Heart right ventricle (tissue), 16 donors: ENCODE data around the gene GIMD1. TPM values are rescaled to one million over a fixed set of nuclear protein-coding genes. Genes with fewer than 3 reads are reported as not detected.
"Not testable (repeated sequence)": the region's sequence is repeated elsewhere in the genome, so short reads cannot be mapped to it uniquely, and the experiment has no call there.

Source experiments
- ATAC-seq, 8 donors: fragments of 200-7000 bp; cut with Tn5 transposase; one replicate each; pipeline ENCODE4 v1.9.1; 2020; ENCODE audit warnings: mild to moderate bottlenecking in 8 of 8, moderate library complexity in 8 of 8, moderate number of reproducible peaks in 1 of 8
- DNase-seq, 2 donors: peaks; one replicate each; pipeline ENCODE4 v3.0.0-alpha.2; 2020
- H3K27ac ChIP-seq, 10 donors: fragments of 200-600 bp; sonication (generic) in 2 of 10; one replicate each; pipeline versions ENCODE4 v1.5.0 to v1.8.0; 2020 to 2022; ENCODE audit warnings: mild to moderate bottlenecking in 3 of 10
- H3K27me3 ChIP-seq, 7 donors: fragments of 200-600 bp; one replicate each; pipeline ENCODE4 v1.8.0; 2021 to 2022; ENCODE audit warnings: mild to moderate bottlenecking in 2 of 7
- H3K36me3 ChIP-seq, 9 donors: fragments of 200-600 bp; sonication (generic) in 1 of 9; one replicate each; pipeline versions ENCODE4 v1.5.0 to v1.8.0; 2020 to 2022; ENCODE audit warnings: mild to moderate bottlenecking in 2 of 9
- H3K4me1 ChIP-seq, 9 donors: fragments of 200-600 bp; sonication (generic) in 1 of 9; one replicate each; pipeline versions ENCODE4 v1.5.0 to v1.8.0; 2020 to 2022; ENCODE audit warnings: mild to moderate bottlenecking in 4 of 9
- H3K4me3 ChIP-seq, 10 donors: fragments of 200-600 bp; sonication (generic) in 2 of 10; one replicate each; pipeline versions ENCODE4 v1.5.0 to v1.8.0; 2020 to 2022; ENCODE audit warnings: mild to moderate bottlenecking in 7 of 10, moderate library complexity in 2 of 10
- H3K9me3 ChIP-seq, 11 donors: fragments of 200-600 bp in 10 of 11; sonication (generic) in 2 of 11; one replicate each; pipeline versions ENCODE4 v1.5.0 to v1.8.0; 2013 to 2022; ENCODE audit warnings: mild to moderate bottlenecking in 2 of 11, control low read depth in 1 of 11, moderate library complexity in 1 of 11
- WGBS, 2 donors: extraction: QIAGEN DNeasy Blood & Tissue Kit; methylation state at CpG; one replicate each; pipeline ENCODE4 v1.1.7; 2013; ENCODE audit warnings: inconsistent platforms in 1 of 2; 5-methylcytosine and 5-hydroxymethylcytosine counted together
- intact Hi-C, 10 donors: fragments of 100-400 bp; cut with DNase I; formaldehyde crosslinking; loops; one replicate each; pipeline versions ENCODE4 v1.11.1 to v1.14.2; 2022
- polyA plus RNA-seq, 2 donors: library from polyadenylated mRNA; stranded (reverse); fragments of 200-250 nt; gene quantifications; one replicate each; pipeline ENCODE4 v1.2.3, GENCODE V29; 2013
- total RNA-seq, 10 donors: library from RNA; stranded (reverse); fragmentation: NEBNext Ultra II Directional in 3 of 10; extraction: Animal tissue kit (Norgen Biotek cat#: 25700) in 3 of 10; gene quantifications; one replicate each; pipeline versions ENCODE4 v1.2.1 to v1.2.4, GENCODE V29; 2021 to 2023
- TF ChIP-seq, protein P1 (sequence below), 9 donors: fragments of 200-600 bp; sonication (generic) in 2 of 9; IDR thresholded peaks; one replicate each; pipeline versions ENCODE4 v1.5.0 to v1.8.0; 2021 to 2022; ENCODE audit warnings: antibody characterized with exemption in 9 of 9, mild to moderate bottlenecking in 5 of 9, moderate library complexity in 1 of 9
- donor health status: Arrhythmogenic right ventricular cardiomyopathy.
- donor health status: ischemic (EF 13 %, LVEDD 7.1; RV severe dilation, severe dysfunction).
- donor health status: healthy with polysubstance abuse.
- donor health status: DM: no; HTN: yes; CAD: no.
- donor health status: DM: no; HTN: no; CAD: no.
- donor health status: ischemic (EF 25% LVEDD 6.9; RV normal size, moderate dysfunction).
- donor health status: ischemic (EF 25% LVEDD 5.7; RV mildly dilated, moderate dysfunction).
- donor health status: healthy.
- donor health status: DM: yes; HTN: yes; CAD: no.
- donor health status: Ischemic cardiomyopathy.
- donor health status: ischemic (EF 35%, LVEDD 5.7; RV mildly dilated, moderate dysfunction).
- donor health status: nonischemic (EF 11% LVEDD 7.7; RV severe dilation, severe dysfunction).
- donor health status: DM: yes; HTN: yes; CAD: no.
- donor health status: PGD.
- donor health status: ischemic (EF 29% LVEDD 5.4; RV normal size, mild dysfunction).
- donor health status: nonischemic (EF 23%, LVEDD 6.1; RV moderate dilation, normal function).

The GIMD1 gene
- total and polyA plus RNA-seq, 12 donors: not detected

DNA sequence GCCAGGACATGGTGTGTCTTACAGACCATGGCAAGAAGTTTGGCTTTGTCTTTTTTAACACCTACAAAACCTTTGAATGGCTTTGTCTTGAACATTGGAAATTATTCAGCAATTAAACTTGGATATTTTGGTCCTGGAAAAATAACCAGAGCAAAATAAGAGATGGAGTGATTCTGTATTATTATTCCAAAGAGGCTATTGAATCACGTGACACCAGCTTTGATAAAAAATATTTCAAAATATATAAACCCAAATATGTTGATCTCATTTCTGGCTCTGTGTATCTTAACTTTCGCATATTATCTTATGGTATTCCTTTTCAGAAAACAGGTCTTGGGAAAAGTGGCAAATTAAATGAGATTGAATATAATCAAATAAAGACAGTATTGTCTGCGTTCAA is 32.6 kb upstream of the GIMD1 start:
- H3K27me3 ChIP-seq: no peaks in the 10 kb centered on the region
- DNase-seq: no peak
- ATAC-seq: no peak
- no peak overlapping the region for H3K27ac ChIP-seq
- no peak overlapping the region for H3K4me3 ChIP-seq
- WGBS, 2 donors: 88 to 90% methylated on average over 3 of the region's 3 CpGs
- TF ChIP-seq, protein P1, sequence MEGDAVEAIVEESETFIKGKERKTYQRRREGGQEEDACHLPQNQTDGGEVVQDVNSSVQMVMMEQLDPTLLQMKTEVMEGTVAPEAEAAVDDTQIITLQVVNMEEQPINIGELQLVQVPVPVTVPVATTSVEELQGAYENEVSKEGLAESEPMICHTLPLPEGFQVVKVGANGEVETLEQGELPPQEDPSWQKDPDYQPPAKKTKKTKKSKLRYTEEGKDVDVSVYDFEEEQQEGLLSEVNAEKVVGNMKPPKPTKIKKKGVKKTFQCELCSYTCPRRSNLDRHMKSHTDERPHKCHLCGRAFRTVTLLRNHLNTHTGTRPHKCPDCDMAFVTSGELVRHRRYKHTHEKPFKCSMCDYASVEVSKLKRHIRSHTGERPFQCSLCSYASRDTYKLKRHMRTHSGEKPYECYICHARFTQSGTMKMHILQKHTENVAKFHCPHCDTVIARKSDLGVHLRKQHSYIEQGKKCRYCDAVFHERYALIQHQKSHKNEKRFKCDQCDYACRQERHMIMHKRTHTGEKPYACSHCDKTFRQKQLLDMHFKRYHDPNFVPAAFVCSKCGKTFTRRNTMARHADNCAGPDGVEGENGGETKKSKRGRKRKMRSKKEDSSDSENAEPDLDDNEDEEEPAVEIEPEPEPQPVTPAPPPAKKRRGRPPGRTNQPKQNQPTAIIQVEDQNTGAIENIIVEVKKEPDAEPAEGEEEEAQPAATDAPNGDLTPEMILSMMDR (IDR thresholded peaks at IDR 0.05): no peak
- H3K9me3 ChIP-seq: peaks cover 0 to 49% (median 19%) of the 10 kb centered on the region in 11 donors
- intact Hi-C loops: no loop called here
- no peaks in the 10 kb centered on the region for H3K4me1 ChIP-seq
- no peaks in the 10 kb centered on the region for H3K36me3 ChIP-seq

DNA sequence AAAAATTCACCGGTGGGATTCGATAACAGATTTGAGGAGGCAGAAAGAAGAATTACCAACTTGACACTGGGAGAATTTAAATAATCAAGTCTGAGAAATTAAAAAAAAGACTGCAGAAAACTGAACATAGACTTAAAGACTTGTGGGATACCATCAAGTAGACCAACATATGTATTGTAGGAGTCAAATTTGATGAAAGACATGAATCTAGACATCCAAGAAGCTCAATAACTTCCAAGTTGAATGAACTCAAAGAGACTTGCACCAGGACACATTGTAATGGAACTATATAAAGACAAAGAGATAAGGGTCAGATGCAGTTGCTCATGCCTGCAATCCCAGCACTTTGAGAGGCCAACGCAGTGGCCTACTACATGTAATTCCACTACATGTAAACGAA is 30.3 kb upstream of the GIMD1 start:
- H3K9me3 ChIP-seq: peaks cover 0 to 69% (median 36%) of the 10 kb centered on the region in 11 donors

DNA sequence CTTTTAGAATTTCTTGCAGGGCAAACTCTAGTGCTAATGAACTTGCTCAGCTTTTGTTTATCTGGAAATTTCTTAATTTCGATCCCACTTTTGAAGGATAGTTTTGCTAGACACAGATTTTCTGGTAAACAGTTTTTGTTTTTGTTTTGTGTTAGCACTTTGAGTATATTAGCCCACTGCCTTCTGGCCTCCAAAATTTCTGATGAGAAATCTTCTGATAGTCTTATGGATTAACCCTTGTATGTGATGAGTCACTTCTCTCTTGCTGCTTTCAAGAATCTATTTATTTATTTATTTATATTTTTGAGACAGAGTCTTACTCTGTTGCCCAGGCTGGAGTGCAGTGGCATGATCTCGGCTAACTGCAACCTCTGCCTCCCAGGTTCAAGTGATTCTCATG is 27.0 kb upstream of the GIMD1 start:
- Histone ChIP-seq H3K27me3 (no peaks in the 10 kb centered on the region), H3K4me3 (no peak overlapping the region), H3K9me3 (peaks cover 0 to 70% (median 32%) of the 10 kb centered on the region in 11 donors), H3K4me1 (no peaks in the 10 kb centered on the region), H3K36me3 (no peaks in the 10 kb centered on the region), H3K27ac (no peak overlapping the region)
- intact Hi-C loops: no loop called here
- TF ChIP-seq, protein P1 (IDR thresholded peaks at IDR 0.05): no peak
- ATAC-seq (no peak), DNase-seq (no peak)
- WGBS, 2 donors: 73 to 76% methylated on average over 2 of the region's 2 CpGs

More for the DNA sequence above, 30.3 kb upstream of the GIMD1 start:
- H3K4me3 ChIP-seq, H3K4me1 ChIP-seq, H3K36me3 ChIP-seq, intact Hi-C loops, ATAC-seq, H3K27me3 ChIP-seq, H3K27ac ChIP-seq, DNase-seq: not testable (repeated sequence)
- 55 to 65% methylated on average over 2 of the region's 4 CpGs for WGBS, 2 donors

DNA sequence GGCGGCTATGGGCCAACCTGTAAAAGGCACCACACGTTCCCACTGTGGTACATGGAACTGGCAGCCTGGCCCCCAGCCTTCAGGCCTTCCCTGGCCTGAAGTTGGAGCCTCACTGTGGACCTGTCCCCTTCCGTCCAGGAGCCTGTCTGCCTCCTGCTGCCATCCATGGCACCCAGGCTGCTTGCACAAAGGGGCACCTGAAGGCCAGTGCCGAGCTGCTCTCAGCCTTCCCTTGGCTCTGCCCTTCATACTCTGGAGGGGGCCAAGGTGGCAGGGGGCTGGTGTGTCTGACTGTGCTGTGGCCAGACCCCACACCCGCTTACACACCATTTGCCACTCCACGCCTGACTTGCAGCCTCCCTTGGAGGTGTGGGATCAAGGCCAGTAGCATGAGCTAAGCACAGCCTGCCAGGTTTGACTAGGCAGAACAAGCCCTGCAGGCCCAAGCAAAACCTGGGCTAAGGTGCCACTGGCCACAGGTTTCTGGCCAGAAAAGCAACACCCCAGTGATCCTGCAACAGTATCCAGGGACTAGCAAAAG is 17.3 kb upstream of the GIMD1 start:
- no peaks in the 10 kb centered on the region for H3K4me1 ChIP-seq
- no peak overlapping the region for H3K4me3 ChIP-seq
- 72 to 80% methylated on average over 6 of the region's 6 CpGs for WGBS, 2 donors
- H3K27me3 ChIP-seq: peaks cover 0 to 2% (median 0%) of the 10 kb centered on the region in 7 donors
- H3K27ac ChIP-seq: no peak overlapping the region
- ATAC-seq (no peak), DNase-seq (no peak)
- peaks cover 0 to 11% (median 0%) of the 10 kb centered on the region in 11 donors for H3K9me3 ChIP-seq
- H3K36me3 ChIP-seq: no peaks in the 10 kb centered on the region
- intact Hi-C loops: no loop called here
- TF ChIP-seq, protein P1 (IDR thresholded peaks at IDR 0.05): no peak

DNA sequence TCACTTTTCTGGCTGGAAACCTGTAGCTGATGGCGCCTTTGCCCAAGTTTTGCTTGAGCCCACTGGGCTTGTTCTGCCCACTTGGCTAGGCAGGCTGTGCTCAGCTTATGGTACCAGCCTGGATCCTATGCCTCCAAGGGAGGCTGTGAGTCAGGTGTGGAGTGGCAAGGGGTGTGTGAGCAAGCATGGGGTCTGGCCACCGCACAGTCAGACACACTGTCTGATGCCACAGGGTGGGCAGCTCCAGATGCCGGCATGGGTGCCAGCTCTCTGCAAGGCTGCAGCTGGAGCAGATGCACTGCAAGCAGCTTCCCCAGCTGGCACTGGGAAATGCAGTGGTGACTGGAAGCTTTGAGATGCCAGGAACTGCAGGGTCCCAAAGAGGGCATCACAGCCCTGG is 16.3 kb upstream of the GIMD1 start:
- ATAC-seq (no peak), DNase-seq (peak in 1 of 2 donors; percentile 2)
- H3K4me3 ChIP-seq: no peak overlapping the region
- H3K27ac ChIP-seq: no peak overlapping the region
- H3K9me3 ChIP-seq: peaks cover 0 to 11% (median 0%) of the 10 kb centered on the region in 11 donors
- no peaks in the 10 kb centered on the region for H3K4me1 ChIP-seq
- H3K36me3 ChIP-seq: no peaks in the 10 kb centered on the region
- intact Hi-C loops: no loop called here
- H3K27me3 ChIP-seq: peaks cover 0 to 2% (median 0%) of the 10 kb centered on the region in 7 donors
- 97 to 99% methylated on average over 3 of the region's 3 CpGs for WGBS, 2 donors
- TF ChIP-seq, protein P1 (IDR thresholded peaks at IDR 0.05): no peak
